Skeletal muscle satellite cell (primary cell): ENCODE results near the gene SH3RF1.
A peak's percentile ranks its signal among the peaks of the same experiment; 100 is the strongest.

Experiments
- H3K27me3 ChIP-seq: 2 replicates; pipeline ENCODE4 v1.7.0; 2013; ENCODE audit warnings: low read length; ENCODE audit not compliant: control insufficient read depth, insufficient read depth
- H3K36me3 ChIP-seq: 2 replicates; pipeline ENCODE4 v1.7.0; 2013; ENCODE audit warnings: mild to moderate bottlenecking, control low read depth, low read length; ENCODE audit not compliant: insufficient read depth
- H3K4me1 ChIP-seq: 2 replicates; pipeline ENCODE4 v1.7.0; 2013; ENCODE audit warnings: low read length; ENCODE audit not compliant: control insufficient read depth, insufficient read depth
- H3K4me2 ChIP-seq: 2 replicates; pipeline ENCODE4 v1.7.0; 2013; ENCODE audit warnings: mild to moderate bottlenecking, low read length
- H3K4me3 ChIP-seq: 2 replicates; pipeline ENCODE4 v1.7.0; 2013; ENCODE audit warnings: low read length
- H3K9ac ChIP-seq: 2 replicates; pipeline ENCODE4 v1.7.0; 2013; ENCODE audit warnings: mild to moderate bottlenecking, low read depth, low read length, moderate library complexity
- H3K9me3 ChIP-seq: replicated peaks from 2 replicates; pipeline ENCODE4 v1.7.0; 2013; ENCODE audit warnings: mild to moderate bottlenecking, control low read depth, low read length

SH3RF1 gene

GRCh38 chr4:169256856-169257761 lies 13.6 kb downstream of the SH3RF1 start:
- Histone ChIP-seq H3K4me3 (no peak overlapping the region), H3K27me3 (no peaks in the 10 kb centered on the region), H3K4me1 (peaks cover 89% of the 10 kb centered on the region), H3K4me2 (peak overlapping the region; percentile 76), H3K9ac (peak overlapping the region; percentile 79), H3K9me3 (no peaks in the 10 kb centered on the region), H3K36me3 (peaks cover 11% of the 10 kb centered on the region)

- H3K9me3 ChIP-seq: no peaks in the 10 kb centered on the region
- H3K9ac ChIP-seq: peak overlapping the region; percentile 79
- peak overlapping the region; percentile 76 for H3K4me2 ChIP-seq
- peaks cover 95% of the 10 kb centered on the region for H3K4me1 ChIP-seq
- no peaks in the 10 kb centered on the region for H3K27me3 ChIP-seq
- H3K36me3 ChIP-seq: peaks cover 12% of the 10 kb centered on the region
- H3K4me3 ChIP-seq: peak overlapping the region; percentile 38
Observed at GRCh38 chr4:169256101-169256612, 14.6 kb downstream of the SH3RF1 start.

GRCh38 chr4:169254546-169254983 lies 16.2 kb downstream of the SH3RF1 start:
- peak overlapping the region; percentile 76 for H3K4me2 ChIP-seq
- peak overlapping the region; percentile 79 for H3K9ac ChIP-seq
- H3K4me3 ChIP-seq: peak overlapping the region; percentile 56
- H3K27me3 ChIP-seq: no peaks in the 10 kb centered on the region
- H3K9me3 ChIP-seq: no peaks in the 10 kb centered on the region
- peaks cover 9% of the 10 kb centered on the region for H3K36me3 ChIP-seq
- peaks cover 98% of the 10 kb centered on the region for H3K4me1 ChIP-seq

GRCh38 chr4:169253904-169254303 lies 16.9 kb downstream of the SH3RF1 start:
- peak overlapping the region; percentile 79 for H3K9ac ChIP-seq
- H3K4me3 ChIP-seq: peak overlapping the region; percentile 56
- H3K9me3 ChIP-seq: no peaks in the 10 kb centered on the region
- H3K27me3 ChIP-seq: no peaks in the 10 kb centered on the region
- peak overlapping the region; percentile 76 for H3K4me2 ChIP-seq
- peaks cover 9% of the 10 kb centered on the region for H3K36me3 ChIP-seq
- peaks cover 99% of the 10 kb centered on the region for H3K4me1 ChIP-seq

- H3K4me2 ChIP-seq: peak overlapping the region; percentile 76
- no peaks in the 10 kb centered on the region for H3K9me3 ChIP-seq
- peak overlapping the region; percentile 51 for H3K9ac ChIP-seq
- no peaks in the 10 kb centered on the region for H3K27me3 ChIP-seq
- H3K4me1 ChIP-seq: peaks cover 92% of the 10 kb centered on the region
- peaks cover 9% of the 10 kb centered on the region for H3K36me3 ChIP-seq
- peak overlapping the region; percentile 6 for H3K4me3 ChIP-seq
Observed at GRCh38 chr4:169253113-169253671, 17.6 kb downstream of the SH3RF1 start.

- H3K4me3 ChIP-seq: no peak overlapping the region
- H3K4me2 ChIP-seq: peak overlapping the region; percentile 76
- H3K9ac ChIP-seq: peak overlapping the region; percentile 51
- H3K36me3 ChIP-seq: peaks cover 5% of the 10 kb centered on the region
- peaks cover 85% of the 10 kb centered on the region for H3K4me1 ChIP-seq
- H3K27me3 ChIP-seq: no peaks in the 10 kb centered on the region
- H3K9me3 ChIP-seq: no peaks in the 10 kb centered on the region
Observed at GRCh38 chr4:169252339-169253112, 18.2 kb downstream of the SH3RF1 start.

- Histone ChIP-seq H3K27me3 (no peaks in the 10 kb centered on the region), H3K4me2 (peak overlapping the region; percentile 76), H3K36me3 (peaks cover 5% of the 10 kb centered on the region), H3K9me3 (no peaks in the 10 kb centered on the region), H3K4me3 (no peak overlapping the region), H3K9ac (peak overlapping the region; percentile 47), H3K4me1 (peaks cover 75% of the 10 kb centered on the region)
Observed at GRCh38 chr4:169251291-169252235, 19.2 kb downstream of the SH3RF1 start.

- Histone ChIP-seq H3K36me3 (peaks cover 5% of the 10 kb centered on the region), H3K4me3 (no peak overlapping the region), H3K9ac (no peak overlapping the region), H3K4me1 (peaks cover 68% of the 10 kb centered on the region), H3K9me3 (no peaks in the 10 kb centered on the region), H3K4me2 (no peak overlapping the region), H3K27me3 (no peaks in the 10 kb centered on the region)
Observed at GRCh38 chr4:169250796-169251195, 20.0 kb downstream of the SH3RF1 start.

- Histone ChIP-seq H3K4me3 (no peak overlapping the region), H3K4me1 (peaks cover 60% of the 10 kb centered on the region), H3K27me3 (no peaks in the 10 kb centered on the region), H3K4me2 (peak overlapping the region; percentile 64), H3K9ac (peak overlapping the region; percentile 46), H3K9me3 (no peaks in the 10 kb centered on the region), H3K36me3 (peaks cover 5% of the 10 kb centered on the region)
Observed at GRCh38 chr4:169249999-169250398, 20.8 kb downstream of the SH3RF1 start.

- Histone ChIP-seq H3K4me1 (peaks cover 57% of the 10 kb centered on the region), H3K4me3 (peak overlapping the region; percentile 15)
Observed at GRCh38 chr4:169249214-169249973, 21.4 kb downstream of the SH3RF1 start.

More at GRCh38 chr4:169249214-169249973, 21.4 kb downstream of the SH3RF1 start:
- peak overlapping the region; percentile 46 for H3K9ac ChIP-seq
- no peaks in the 10 kb centered on the region for H3K9me3 ChIP-seq
- H3K36me3 ChIP-seq: peaks cover 5% of the 10 kb centered on the region
- H3K4me2 ChIP-seq: peak overlapping the region; percentile 64
- H3K27me3 ChIP-seq: no peaks in the 10 kb centered on the region
